SU-DHL-6 (cell line): ENCODE data around the gene ADAMTS14.

Experiments used
- CTCF ChIP-seq: fragments of 200-600 bp; sonication (generic); IDR thresholded peaks from one replicate; pipeline ENCODE4 v1.5.1; 2017; ENCODE audit warnings: antibody characterized with exemption, mild to moderate bottlenecking, low read length, moderate library complexity; ENCODE audit not compliant: insufficient read depth, poor library complexity, severe bottlenecking
- EZH2phosphoT487 ChIP-seq: fragments of 200-600 bp; sonication (generic), shearing (Covaris generic); conservative IDR thresholded peaks from 2 replicates; pipeline ENCODE4 v1.6.1; 2018; ENCODE audit warnings: mild to moderate bottlenecking, antibody characterized with exemption, low read length, moderate library complexity, mixed read lengths

GRCh38 chr10:70757856-70758255, 85.5 kb downstream of the ADAMTS14 start:
- TF ChIP-seq CTCF (no peak), EZH2phosphoT487 (no peak)
